Activated naive CD4-positive, alpha-beta T cell treated with Interleukin-2 at 50 U/mL for 16 hours (primary cell): Measurements from ENCODE around the gene ZC3H6.
"Not testable (repeated sequence)": the region's sequence is repeated elsewhere in the genome, so short reads cannot be mapped to it uniquely, and the experiment has no call there.

Experiments used
- DNase-seq: peaks from one replicate; pipeline ENCODE4 v3.0.0-alpha.2; 2020

ZC3H6 gene

GRCh38 chr2:112282066-112282465 lies 6.7 kb downstream of the ZC3H6 start:
- DNase-seq = not testable (repeated sequence)

- DNase-seq = not testable (repeated sequence)
These were observed 8.1 kb downstream of the ZC3H6 start for GRCh38 chr2:112283535-112283934.

GRCh38 chr2:112290088-112290487 lies 14.7 kb downstream of the ZC3H6 start:
- DNase-seq = no peak

GRCh38 chr2:112290648-112291047 lies 15.3 kb downstream of the ZC3H6 start:
- no peak for DNase-seq

- DNase-seq = no peak
These were observed 18.4 kb downstream of the ZC3H6 start for GRCh38 chr2:112293636-112294401.

GRCh38 chr2:112295407-112296078 lies 20.1 kb downstream of the ZC3H6 start:
- no peak for DNase-seq

- no peak for DNase-seq
These were observed 21.0 kb downstream of the ZC3H6 start for GRCh38 chr2:112296407-112296806.

- DNase-seq = no peak
These were observed 25.8 kb downstream of the ZC3H6 start for GRCh38 chr2:112301171-112301584.

- DNase-seq = no peak
These were observed 26.6 kb downstream of the ZC3H6 start for GRCh38 chr2:112301973-112302372.

- DNase-seq = no peak
These were observed 29.0 kb downstream of the ZC3H6 start for GRCh38 chr2:112304298-112304941.

GRCh38 chr2:112305132-112305531 lies 29.7 kb downstream of the ZC3H6 start:
- DNase-seq = no peak

GRCh38 chr2:112310906-112311305 lies 35.5 kb downstream of the ZC3H6 start:
- no peak for DNase-seq

- DNase-seq = no peak
These were observed 36.5 kb downstream of the ZC3H6 start for GRCh38 chr2:112311932-112312331.

- no peak for DNase-seq
These were observed 37.4 kb downstream of the ZC3H6 start for GRCh38 chr2:112312821-112313220.

- DNase-seq = no peak
These were observed 39.5 kb downstream of the ZC3H6 start for GRCh38 chr2:112314856-112315255.

- DNase-seq = no peak
These were observed 42.1 kb downstream of the ZC3H6 start for GRCh38 chr2:112317303-112318158.

- DNase-seq = no peak
These were observed 43.1 kb downstream of the ZC3H6 start for GRCh38 chr2:112318515-112318914.

GRCh38 chr2:112321375-112322320 lies 46.3 kb downstream of the ZC3H6 start:
- no peak for DNase-seq

- DNase-seq = no peak
These were observed 47.5 kb downstream of the ZC3H6 start for GRCh38 chr2:112322919-112323318.

GRCh38 chr2:112332123-112332696 lies 56.8 kb downstream of the ZC3H6 start:
- no peak for DNase-seq

GRCh38 chr2:112335600-112335999 lies 60.2 kb downstream of the ZC3H6 start:
- DNase-seq = no peak
